Measurements from ENCODE around the gene EDIL3.

EDIL3 gene

GRCh38 chr5:84370176-84370575, 14.5 kb downstream of the EDIL3 start:
- H3K9ac ChIP-seq (ENCODE audit: low read length), result no peak overlapping the region

GRCh38 chr5:84364043-84364442, 20.6 kb downstream of the EDIL3 start:
- no peaks in the 10 kb centered on the region for H3K36me3 ChIP-seq (replicated peaks; ENCODE audit: low read depth, low read length)
- no peaks in the 10 kb centered on the region for H4K20me1 ChIP-seq (ENCODE audit: insufficient read depth, low read length)
- H3K4me1 ChIP-seq (ENCODE audit: low read length), result no peaks in the 10 kb centered on the region
- H3K9me3 ChIP-seq (ENCODE audit: insufficient read depth, low read length), result no peaks in the 10 kb centered on the region
- no peaks in the 10 kb centered on the region for H3K79me2 ChIP-seq (ENCODE audit: low read length)
- H3K27me3 ChIP-seq (ENCODE audit: low read depth, low read length), result no peaks in the 10 kb centered on the region
- H3K9ac ChIP-seq (ENCODE audit: low read length), result no peak overlapping the region
- no peak overlapping the region for H2AFZ ChIP-seq (ENCODE audit: low read depth, low read length)
- no peak overlapping the region for H3K4me2 ChIP-seq (ENCODE audit: low read length)
- H3K27ac ChIP-seq (ENCODE audit: low read length), result no peak overlapping the region
- no peak overlapping the region for H3K4me3 ChIP-seq (ENCODE audit: low read length)
- TF ChIP-seq CTCF (IDR thresholded peaks at IDR 0.05; ENCODE audit: low read depth, low read length) (no peak), EZH2phosphoT487 (IDR thresholded peaks at IDR 0.05; ENCODE audit: low read depth) (no peak)

More at GRCh38 chr5:84370176-84370575, 14.5 kb downstream of the EDIL3 start:
- H2AFZ ChIP-seq (ENCODE audit: low read depth, low read length), result no peak overlapping the region
- TF ChIP-seq CTCF (IDR thresholded peaks at IDR 0.05; ENCODE audit: low read depth, low read length), result no peak
- no peak for TF ChIP-seq EZH2phosphoT487 (IDR thresholded peaks at IDR 0.05; ENCODE audit: low read depth)
- H3K27me3 ChIP-seq (ENCODE audit: low read depth, low read length), result no peaks in the 10 kb centered on the region
- no peaks in the 10 kb centered on the region for H3K36me3 ChIP-seq (replicated peaks; ENCODE audit: low read depth, low read length)
- no peak overlapping the region for H3K4me3 ChIP-seq (ENCODE audit: low read length)
- no peaks in the 10 kb centered on the region for H3K79me2 ChIP-seq (ENCODE audit: low read length)
- no peak overlapping the region for H3K27ac ChIP-seq (ENCODE audit: low read length)
- H3K4me1 ChIP-seq (ENCODE audit: low read length), result no peaks in the 10 kb centered on the region
- H3K4me2 ChIP-seq (ENCODE audit: low read length), result no peak overlapping the region
- no peaks in the 10 kb centered on the region for H3K9me3 ChIP-seq (ENCODE audit: insufficient read depth, low read length)
- no peaks in the 10 kb centered on the region for H4K20me1 ChIP-seq (ENCODE audit: insufficient read depth, low read length)

DNA sequence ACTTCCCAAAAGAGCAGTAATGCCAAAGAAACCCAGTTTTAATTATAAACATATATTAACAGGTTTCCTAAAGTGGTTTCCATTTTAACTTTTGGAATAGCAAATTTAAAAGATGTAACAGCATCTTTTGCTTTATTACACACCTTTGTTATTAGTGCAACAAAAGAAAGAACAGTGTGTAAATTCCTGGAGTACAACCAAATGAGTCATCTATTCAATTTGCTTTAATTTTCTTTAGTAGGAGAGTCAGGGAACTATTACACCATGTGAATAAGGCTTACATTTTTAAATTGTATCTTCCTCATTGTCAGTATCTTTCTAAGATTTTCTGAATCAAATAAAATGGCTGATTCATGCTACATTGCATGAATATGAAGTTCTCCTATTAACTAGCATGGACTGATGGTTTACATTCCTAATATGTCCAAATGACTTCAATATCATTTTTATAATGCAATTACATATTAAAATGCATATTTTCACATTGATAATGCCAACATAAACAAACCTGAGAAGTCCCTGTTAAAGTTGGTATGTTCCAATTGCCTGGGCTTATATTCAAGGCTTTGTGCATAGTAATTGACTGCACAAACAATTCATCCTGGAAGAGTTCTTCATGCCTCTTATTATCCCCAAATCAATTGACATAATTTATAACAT, 22.5 kb downstream of the EDIL3 start:
- Histone ChIP-seq H3K9ac (ENCODE audit: low read length) (no peak overlapping the region), H3K79me2 (ENCODE audit: low read length) (no peaks in the 10 kb centered on the region), H3K27ac (ENCODE audit: low read length) (no peak overlapping the region), H3K9me3 (ENCODE audit: insufficient read depth, low read length) (no peaks in the 10 kb centered on the region), H3K4me1 (ENCODE audit: low read length) (no peaks in the 10 kb centered on the region), H3K4me2 (ENCODE audit: low read length) (no peak overlapping the region), H3K36me3 (replicated peaks; ENCODE audit: low read depth, low read length) (no peaks in the 10 kb centered on the region), H2AFZ (ENCODE audit: low read depth, low read length) (no peak overlapping the region), H4K20me1 (ENCODE audit: insufficient read depth, low read length) (no peaks in the 10 kb centered on the region), H3K4me3 (ENCODE audit: low read length) (no peak overlapping the region), H3K27me3 (ENCODE audit: low read depth, low read length) (no peaks in the 10 kb centered on the region)
- no peak for TF ChIP-seq CTCF (IDR thresholded peaks at IDR 0.05; ENCODE audit: low read depth, low read length)
- no peak for TF ChIP-seq EZH2phosphoT487 (IDR thresholded peaks at IDR 0.05; ENCODE audit: low read depth)

DNA sequence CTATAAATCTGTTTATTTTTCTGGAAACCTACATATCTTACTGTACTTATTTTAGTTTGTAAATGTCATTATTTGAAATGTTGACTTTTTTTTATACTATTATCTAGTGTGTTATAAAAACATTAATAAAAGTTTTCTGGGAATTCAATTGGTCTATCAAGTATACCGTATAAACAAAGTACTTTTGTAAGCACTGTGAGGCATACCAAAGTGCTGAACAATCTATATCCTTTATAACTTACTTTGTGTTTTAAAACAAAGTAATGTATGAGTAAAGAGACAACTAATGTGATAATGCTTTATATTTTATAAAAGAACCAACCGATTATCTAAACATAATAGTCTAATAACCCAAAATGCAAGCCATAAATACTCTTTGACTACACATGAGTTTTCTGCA, 23.1 kb downstream of the EDIL3 start:
- Histone ChIP-seq H3K36me3 (replicated peaks; ENCODE audit: low read depth, low read length) (no peaks in the 10 kb centered on the region), H3K9ac (ENCODE audit: low read length) (no peak overlapping the region), H3K27me3 (ENCODE audit: low read depth, low read length) (no peaks in the 10 kb centered on the region), H4K20me1 (ENCODE audit: insufficient read depth, low read length) (no peaks in the 10 kb centered on the region), H3K4me3 (ENCODE audit: low read length) (no peak overlapping the region), H3K4me2 (ENCODE audit: low read length) (no peak overlapping the region), H3K9me3 (ENCODE audit: insufficient read depth, low read length) (no peaks in the 10 kb centered on the region), H3K79me2 (ENCODE audit: low read length) (no peaks in the 10 kb centered on the region), H3K27ac (ENCODE audit: low read length) (no peak overlapping the region), H2AFZ (ENCODE audit: low read depth, low read length) (no peak overlapping the region), H3K4me1 (ENCODE audit: low read length) (no peaks in the 10 kb centered on the region)
- TF ChIP-seq CTCF (IDR thresholded peaks at IDR 0.05; ENCODE audit: low read depth, low read length), result no peak
- no peak for TF ChIP-seq EZH2phosphoT487 (IDR thresholded peaks at IDR 0.05; ENCODE audit: low read depth)
